SK-N-SH (cell line): ENCODE measurements around the gene SEMA3G. TPM values are rescaled to one million over a fixed set of nuclear protein-coding genes. Genes with fewer than 3 reads are reported as not detected.
A peak's percentile ranks its signal among the peaks of the same experiment; 100 is the strongest.

Source experiments
- CTCF ChIA-PET: fragments of 300-600, 350-600 bp; formaldehyde crosslinking; extraction: SDS; loops from one replicate; lab custom pipeline; 2021; lab: Yijun Ruan, JAX
- POLR2A ChIA-PET: fragments of 350-600 bp; sonication (Branson Sonifier 250); formaldehyde crosslinking; extraction: SDS; loops from one replicate; lab custom pipeline; 2020; ENCODE audit warnings: antibody characterized with exemption, inconsistent platforms; lab: Yijun Ruan, JAX
- DNase-seq: peaks from one replicate; pipeline ENCODE4 v3.0.0; 2012
- H2AFZ ChIP-seq: fragments of 200-600 bp; sonication (generic); 2 replicates; pipeline ENCODE4 v1.8.1; 2016; ENCODE audit warnings: antibody characterized with exemption, mild to moderate bottlenecking, low read depth
- H3F3A ChIP-seq: fragments of 200-600 bp; sonication (generic); replicated peaks from 2 replicates; pipeline ENCODE3; 2016; ENCODE audit warnings: antibody characterized with exemption, mild to moderate bottlenecking; ENCODE audit not compliant: insufficient read depth
- H3K27ac ChIP-seq, 2 experiments: fragments of 200-500 bp in 1 of 2; fragments of 200-600 bp in 1 of 2; sonication (Bioruptor generic) in 1 of 2; sonication (generic), shearing (Covaris generic) in 1 of 2; 2 replicates each; pipeline versions ENCODE4 v1.5.1 to v1.6.1; 2014 to 2016; ENCODE audit warnings: low read depth in 2 of 2, inconsistent platforms in 1 of 2, low read length in 1 of 2, mild to moderate bottlenecking in 1 of 2, mixed read lengths in 1 of 2
- H3K27me3 ChIP-seq: fragments of 200-600 bp; sonication (generic), shearing (Covaris generic); 2 replicates; pipeline ENCODE4 v1.6.1; 2016; ENCODE audit warnings: mixed run types; ENCODE audit not compliant: insufficient read depth
- H3K36me3 ChIP-seq, 2 experiments: fragments of 200-500 bp in 1 of 2; fragments of 200-600 bp in 1 of 2; sonication (Bioruptor generic) in 1 of 2; sonication (generic) in 1 of 2; replicated peaks in 1 of 2; 2 replicates each; pipeline versions ENCODE3 to v1.5.1; 2014 to 2016; ENCODE audit warnings: low read length in 1 of 2, mild to moderate bottlenecking in 1 of 2; ENCODE audit not compliant: insufficient read depth in 2 of 2, control insufficient read depth in 1 of 2
- H3K4me1 ChIP-seq, 2 experiments: fragments of 200-500 bp in 1 of 2; fragments of 200-600 bp in 1 of 2; sonication (Bioruptor generic) in 1 of 2; sonication (generic), shearing (Covaris generic) in 1 of 2; 2 replicates each; pipeline versions ENCODE4 v1.5.1 to v1.6.1; 2014 to 2016; ENCODE audit warnings: low read depth in 1 of 2, low read length in 1 of 2, mixed run types in 1 of 2; ENCODE audit not compliant: insufficient read depth in 2 of 2, control insufficient read depth in 1 of 2
- H3K4me2 ChIP-seq: fragments of 200-600 bp; sonication (generic), shearing (Covaris generic); 2 replicates; pipeline ENCODE4 v1.6.1; 2017; ENCODE audit warnings: mixed run types
- H3K4me3 ChIP-seq, 2 experiments: fragments of 200-500 bp in 1 of 2; fragments of 200-600 bp in 1 of 2; sonication (Bioruptor generic) in 1 of 2; sonication (generic), shearing (Covaris generic) in 1 of 2; 2 replicates each; pipeline versions ENCODE4 v1.5.1 to v1.8.1; 2014 to 2016; ENCODE audit warnings: low read depth in 2 of 2, inconsistent platforms in 1 of 2, low read length in 1 of 2, mild to moderate bottlenecking in 1 of 2, mixed read lengths in 1 of 2, moderate library complexity in 1 of 2
- H3K79me2 ChIP-seq: fragments of 200-600 bp; sonication (generic); 2 replicates; pipeline ENCODE4 v1.8.1; 2017; ENCODE audit warnings: mild to moderate bottlenecking; ENCODE audit not compliant: insufficient read depth
- H3K9ac ChIP-seq: fragments of 200-600 bp; sonication (generic); 2 replicates; pipeline ENCODE4 v1.6.1; 2017; ENCODE audit warnings: mixed run types
- H3K9me2 ChIP-seq: fragments of 200-600 bp; sonication (generic); 2 replicates; pipeline ENCODE4 v1.6.1; 2017; ENCODE audit warnings: mixed run types
- H3K9me3 ChIP-seq: fragments of 200-600 bp; sonication (generic); 2 replicates; pipeline ENCODE4 v1.6.1; 2017; ENCODE audit warnings: mixed run types, mild to moderate bottlenecking, moderate library complexity
- H4K20me1 ChIP-seq: fragments of 200-600 bp; sonication (generic); 2 replicates; pipeline ENCODE4 v1.6.1; 2017; ENCODE audit warnings: mild to moderate bottlenecking, mixed run types; ENCODE audit not compliant: insufficient read depth
- ELF1 ChIP-seq: IDR thresholded peaks from 2 replicates; pipeline ENCODE4 v1.4.0; 2012
- EZH2phosphoT487 ChIP-seq: fragments of 200-600 bp; sonication (generic); IDR thresholded peaks from 2 replicates; pipeline ENCODE4 v1.6.1; 2017; ENCODE audit warnings: low read depth, mixed run types, mild to moderate bottlenecking, antibody characterized with exemption, moderate library complexity, borderline replicate concordance
- FOSL2 ChIP-seq: IDR thresholded peaks from 2 replicates; pipeline ENCODE4 v1.4.0; 2012; ENCODE audit warnings: low read depth, mild to moderate bottlenecking, moderate library complexity, borderline replicate concordance
- FOXJ3 ChIP-seq: sonication (generic); formaldehyde crosslinking; IDR thresholded peaks from 2 replicates; pipeline ENCODE4 v1.5.1; 2020; ENCODE audit warnings: mild to moderate bottlenecking, missing genetic modification reagents
- FOXM1 ChIP-seq: IDR thresholded peaks from 2 replicates; pipeline ENCODE4 v1.4.0; 2012; ENCODE audit warnings: low read depth, mild to moderate bottlenecking
- GABPA ChIP-seq: IDR thresholded peaks from 2 replicates; pipeline ENCODE4 v1.4.0; 2012; ENCODE audit warnings: low read depth, mild to moderate bottlenecking
- MXI1 ChIP-seq: IDR thresholded peaks from 2 replicates; pipeline ENCODE4 v1.6.1; 2012; ENCODE audit warnings: mild to moderate bottlenecking, low read depth, low read length, improper control_type of control experiment
- PBX3 ChIP-seq: IDR thresholded peaks from 2 replicates; pipeline ENCODE4; 2012
- POLR2AphosphoS5 ChIP-seq: IDR thresholded peaks from 2 replicates; pipeline ENCODE4 v1.6.1; 2012; ENCODE audit warnings: low read depth, low read length
- RAD21 ChIP-seq: IDR thresholded peaks from 2 replicates; pipeline ENCODE4 v1.6.1; 2012; ENCODE audit warnings: mild to moderate bottlenecking, low read length
- REST ChIP-seq: IDR thresholded peaks from 2 replicates; pipeline ENCODE4 v1.6.1; 2012; ENCODE audit warnings: mild to moderate bottlenecking, low read depth, low read length, moderate library complexity
- TCF12 ChIP-seq: IDR thresholded peaks from 2 replicates; pipeline ENCODE4 v1.4.0; 2012
- YY1 ChIP-seq: IDR thresholded peaks from 2 replicates; pipeline ENCODE4 v1.4.0; 2012; ENCODE audit warnings: low read depth, mild to moderate bottlenecking
- WGBS: methylation state at CpG from one replicate; pipeline ENCODE4 v1.1.6; 2017; ENCODE audit warnings: low lambda C conversion rate; 5-methylcytosine and 5-hydroxymethylcytosine counted together
- polyA plus RNA-seq, 3 experiments: library from polyadenylated mRNA; depleted of rRNA; stranded (reverse); fragments of >200 nt; gene quantifications; 2 replicates each; pipeline ENCODE4 v1.2.3, GENCODE V29; 2012
- TF ChIP-seq, protein P1 (sequence below): IDR thresholded peaks from 2 replicates; pipeline ENCODE4 v1.4.0; 2012; ENCODE audit warnings: low read depth, borderline replicate concordance
- TF ChIP-seq, protein P2 (sequence below): fragments of 150-350 bp; IDR thresholded peaks from 2 replicates; pipeline ENCODE4 v1.6.1; 2017; ENCODE audit warnings: antibody characterized with exemption, low read length, low read depth, borderline replicate concordance

Gene SEMA3G
- polyA plus RNA-seq, 1 of the 3 experiments (the other 2 are of a cell fraction), result 0.13 TPM

DNA sequence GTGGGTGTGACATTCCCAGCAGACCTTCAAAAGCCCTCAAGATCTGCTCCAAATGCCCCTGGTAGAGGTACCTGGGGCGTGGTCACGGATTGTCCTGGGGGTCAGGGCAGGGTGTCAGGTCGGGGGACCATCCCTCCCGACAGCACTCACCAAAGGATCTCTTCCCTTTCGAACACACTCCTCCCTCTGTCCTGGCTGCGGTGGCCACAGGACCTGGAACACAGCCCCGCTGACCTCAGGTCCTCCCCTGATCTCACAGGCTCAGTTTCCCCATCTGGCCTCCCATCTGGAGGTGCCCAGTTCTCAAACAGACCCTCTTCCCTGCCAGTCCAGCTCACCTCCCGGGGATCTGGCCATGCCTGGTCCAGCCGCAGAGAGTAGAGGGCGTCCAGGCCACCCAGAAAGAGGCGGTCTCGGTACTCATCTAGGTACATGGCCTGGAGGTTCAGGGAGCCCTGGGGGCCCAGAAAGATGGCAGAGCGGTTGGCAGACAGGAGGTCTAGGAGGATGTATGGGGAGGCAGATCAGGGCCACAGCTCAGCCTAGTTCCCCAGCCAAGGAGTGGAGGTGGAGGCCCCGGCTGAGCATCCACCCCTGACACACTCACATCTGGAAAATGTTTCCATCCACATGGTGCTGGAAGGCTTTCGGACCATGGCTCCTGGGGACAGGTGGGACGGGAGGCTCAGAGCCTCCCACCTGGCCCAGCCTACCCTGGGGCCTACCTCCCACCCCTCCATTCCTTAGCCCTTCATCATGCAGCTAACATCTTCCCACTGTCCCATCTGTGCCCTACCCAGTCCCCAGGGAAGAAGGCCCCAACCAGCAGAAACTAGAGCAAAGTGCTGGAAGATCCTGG is 2.3 kb downstream of the SEMA3G start:
- Histone ChIP-seq H3K9me2 (no peaks in the 10 kb centered on the region), H3K27me3 (no peaks in the 10 kb centered on the region), H3K36me3 (no peaks in the 10 kb centered on the region), H3F3A (no peaks in the 10 kb centered on the region), H3K4me2 (no peak overlapping the region), H4K20me1 (no peaks in the 10 kb centered on the region), H3K79me2 (no peaks in the 10 kb centered on the region), H3K9ac (no peak overlapping the region), H3K27ac (no peak overlapping the region), H3K9me3 (no peaks in the 10 kb centered on the region), H3K4me1 (peaks cover 0 to 3% of the 10 kb centered on the region in 2 experiments; a peak in 1 of 4 replicates), H2AFZ (no peak overlapping the region), H3K4me3 (no peak overlapping the region)
- peak; percentile 23 for DNase-seq
- ChIA-PET CTCF (interaction anchor here (1.5 to 16.5 kb wide), 2 partner anchors 9 to 17 kb away, joined by 5 to 578 read pairs; no protein-coding TSS in a partner anchor), POLR2A (no interaction called here)
- WGBS, result 70% methylated on average over 8 of the region's 16 CpGs
- TF ChIP-seq FOSL2 (no peak), GABPA (no peak), TCF12 (no peak), FOXJ3 (CRISPR knock-in tag) (no peak), YY1 (no peak), REST (no peak), EZH2phosphoT487 (no peak), FOXM1 (no peak), ELF1 (no peak), POLR2AphosphoS5 (no peak), PBX3 (no peak), MXI1 (no peak), RAD21 (no peak)
- TF ChIP-seq, protein P1, sequence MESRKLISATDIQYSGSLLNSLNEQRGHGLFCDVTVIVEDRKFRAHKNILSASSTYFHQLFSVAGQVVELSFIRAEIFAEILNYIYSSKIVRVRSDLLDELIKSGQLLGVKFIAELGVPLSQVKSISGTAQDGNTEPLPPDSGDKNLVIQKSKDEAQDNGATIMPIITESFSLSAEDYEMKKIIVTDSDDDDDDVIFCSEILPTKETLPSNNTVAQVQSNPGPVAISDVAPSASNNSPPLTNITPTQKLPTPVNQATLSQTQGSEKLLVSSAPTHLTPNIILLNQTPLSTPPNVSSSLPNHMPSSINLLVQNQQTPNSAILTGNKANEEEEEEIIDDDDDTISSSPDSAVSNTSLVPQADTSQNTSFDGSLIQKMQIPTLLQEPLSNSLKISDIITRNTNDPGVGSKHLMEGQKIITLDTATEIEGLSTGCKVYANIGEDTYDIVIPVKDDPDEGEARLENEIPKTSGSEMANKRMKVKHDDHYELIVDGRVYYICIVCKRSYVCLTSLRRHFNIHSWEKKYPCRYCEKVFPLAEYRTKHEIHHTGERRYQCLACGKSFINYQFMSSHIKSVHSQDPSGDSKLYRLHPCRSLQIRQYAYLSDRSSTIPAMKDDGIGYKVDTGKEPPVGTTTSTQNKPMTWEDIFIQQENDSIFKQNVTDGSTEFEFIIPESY, result no peak
- TF ChIP-seq, protein P2, sequence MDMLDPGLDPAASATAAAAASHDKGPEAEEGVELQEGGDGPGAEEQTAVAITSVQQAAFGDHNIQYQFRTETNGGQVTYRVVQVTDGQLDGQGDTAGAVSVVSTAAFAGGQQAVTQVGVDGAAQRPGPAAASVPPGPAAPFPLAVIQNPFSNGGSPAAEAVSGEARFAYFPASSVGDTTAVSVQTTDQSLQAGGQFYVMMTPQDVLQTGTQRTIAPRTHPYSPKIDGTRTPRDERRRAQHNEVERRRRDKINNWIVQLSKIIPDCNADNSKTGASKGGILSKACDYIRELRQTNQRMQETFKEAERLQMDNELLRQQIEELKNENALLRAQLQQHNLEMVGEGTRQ, result no peak
